GM12874 (cell line): ENCODE data around the gene ARHGEF39.
A peak's percentile ranks its signal among the peaks of the same experiment; 100 is the strongest.

Experiments used
- TF ChIP-seq, protein P1 (sequence below): IDR thresholded peaks from 2 replicates; pipeline ENCODE4 v1.5.1; 2011; ENCODE audit warnings: low read depth, mild to moderate bottlenecking, control low read depth, low read length, moderate library complexity; ENCODE audit not compliant: insufficient read depth

The ARHGEF39 gene

DNA sequence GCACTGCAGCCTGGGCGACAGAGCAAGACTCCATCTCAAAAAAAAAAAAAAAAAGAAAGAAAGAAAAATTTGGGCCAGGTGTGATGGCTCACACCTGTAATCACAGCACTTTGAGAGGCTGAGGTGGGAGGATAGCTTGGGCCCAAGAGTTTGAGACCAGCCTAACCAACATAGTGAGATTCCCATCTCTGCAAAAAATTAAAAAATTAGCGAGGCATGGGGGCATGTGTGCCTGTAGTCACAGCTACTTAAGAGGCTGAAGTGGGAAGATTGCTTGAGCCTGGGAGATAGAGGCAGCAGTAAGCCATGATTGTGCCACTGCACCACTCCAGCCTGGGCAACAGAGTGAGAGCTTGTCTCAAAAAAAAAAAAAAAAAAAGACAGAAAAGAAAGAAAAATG lies 11.4 kb downstream of the ARHGEF39 start:
- TF ChIP-seq, protein P1, sequence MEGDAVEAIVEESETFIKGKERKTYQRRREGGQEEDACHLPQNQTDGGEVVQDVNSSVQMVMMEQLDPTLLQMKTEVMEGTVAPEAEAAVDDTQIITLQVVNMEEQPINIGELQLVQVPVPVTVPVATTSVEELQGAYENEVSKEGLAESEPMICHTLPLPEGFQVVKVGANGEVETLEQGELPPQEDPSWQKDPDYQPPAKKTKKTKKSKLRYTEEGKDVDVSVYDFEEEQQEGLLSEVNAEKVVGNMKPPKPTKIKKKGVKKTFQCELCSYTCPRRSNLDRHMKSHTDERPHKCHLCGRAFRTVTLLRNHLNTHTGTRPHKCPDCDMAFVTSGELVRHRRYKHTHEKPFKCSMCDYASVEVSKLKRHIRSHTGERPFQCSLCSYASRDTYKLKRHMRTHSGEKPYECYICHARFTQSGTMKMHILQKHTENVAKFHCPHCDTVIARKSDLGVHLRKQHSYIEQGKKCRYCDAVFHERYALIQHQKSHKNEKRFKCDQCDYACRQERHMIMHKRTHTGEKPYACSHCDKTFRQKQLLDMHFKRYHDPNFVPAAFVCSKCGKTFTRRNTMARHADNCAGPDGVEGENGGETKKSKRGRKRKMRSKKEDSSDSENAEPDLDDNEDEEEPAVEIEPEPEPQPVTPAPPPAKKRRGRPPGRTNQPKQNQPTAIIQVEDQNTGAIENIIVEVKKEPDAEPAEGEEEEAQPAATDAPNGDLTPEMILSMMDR, result no peak

DNA sequence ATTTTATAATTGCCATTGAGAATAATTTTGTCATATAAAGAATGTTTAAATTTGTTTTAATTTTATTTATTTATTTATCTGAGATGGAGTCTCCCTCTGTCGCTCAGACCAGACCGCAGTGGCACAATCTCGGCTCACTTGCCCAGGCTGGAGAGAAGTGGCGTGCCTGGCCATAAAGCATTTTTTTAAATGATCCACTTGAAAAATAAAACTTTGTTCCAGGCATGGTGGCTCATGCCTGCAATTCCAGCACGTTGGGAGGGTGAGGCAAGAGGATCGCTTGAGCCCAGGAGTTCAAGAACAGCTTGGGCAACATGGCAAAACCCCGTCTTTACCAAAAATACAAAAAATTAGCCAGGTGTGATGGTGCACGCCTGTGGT lies 12.2 kb downstream of the ARHGEF39 start:
- TF ChIP-seq, protein P1, result no peak

DNA sequence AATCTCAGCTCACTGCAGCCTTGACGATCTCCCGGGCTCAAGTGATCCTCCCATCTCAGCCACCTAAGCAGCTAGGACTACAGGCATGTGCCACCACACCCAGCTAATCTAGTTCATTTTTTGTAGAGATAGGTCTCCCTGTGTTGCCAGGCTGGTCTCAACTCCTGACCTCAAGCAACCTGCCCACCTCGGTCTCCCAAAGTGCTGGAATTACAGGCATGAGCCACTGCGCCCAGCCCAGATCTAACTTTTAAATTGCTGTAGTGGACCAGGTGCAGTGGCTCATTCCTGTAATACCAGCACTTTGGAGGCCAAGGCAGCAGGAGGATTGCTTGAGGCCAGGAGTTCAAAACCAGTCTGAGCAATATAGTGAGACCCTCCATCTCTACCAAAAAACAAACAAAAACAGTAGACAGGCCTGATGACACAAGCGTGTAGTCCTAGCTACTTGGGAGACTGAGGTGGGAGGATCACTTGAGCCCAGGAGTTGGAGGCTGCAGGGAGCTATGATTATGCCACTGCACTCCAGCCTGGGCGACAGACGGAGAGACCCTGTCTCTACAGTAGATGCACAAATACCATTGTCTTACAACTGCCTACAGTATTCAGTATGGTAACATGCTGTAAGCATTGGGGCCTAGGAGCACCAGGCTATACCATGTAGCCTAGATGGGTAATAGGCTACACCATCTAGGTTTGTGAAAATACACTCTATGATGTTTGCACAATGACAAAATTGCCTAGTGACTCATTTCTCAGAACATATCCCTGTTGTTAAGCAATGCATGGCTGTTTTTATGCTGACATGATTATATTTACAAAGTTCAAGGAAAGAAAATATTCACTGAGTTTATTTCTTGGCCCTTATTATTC lies 12.8 kb downstream of the ARHGEF39 start:
- TF ChIP-seq, protein P1, result no peak

GRCh38 chr9:35650341-35651158 lies 14.4 kb downstream of the ARHGEF39 start, which contains the start of gene SIT1:
TSS of gene SIT1 (minus strand) at chr9:35650931. CDS start at chr9:35650853, 78 bp downstream.
- TF ChIP-seq, protein P1, result no peak

GRCh38 chr9:35649431-35650340 lies 15.3 kb downstream of the ARHGEF39 start:
- TF ChIP-seq, protein P1, result no peak

DNA sequence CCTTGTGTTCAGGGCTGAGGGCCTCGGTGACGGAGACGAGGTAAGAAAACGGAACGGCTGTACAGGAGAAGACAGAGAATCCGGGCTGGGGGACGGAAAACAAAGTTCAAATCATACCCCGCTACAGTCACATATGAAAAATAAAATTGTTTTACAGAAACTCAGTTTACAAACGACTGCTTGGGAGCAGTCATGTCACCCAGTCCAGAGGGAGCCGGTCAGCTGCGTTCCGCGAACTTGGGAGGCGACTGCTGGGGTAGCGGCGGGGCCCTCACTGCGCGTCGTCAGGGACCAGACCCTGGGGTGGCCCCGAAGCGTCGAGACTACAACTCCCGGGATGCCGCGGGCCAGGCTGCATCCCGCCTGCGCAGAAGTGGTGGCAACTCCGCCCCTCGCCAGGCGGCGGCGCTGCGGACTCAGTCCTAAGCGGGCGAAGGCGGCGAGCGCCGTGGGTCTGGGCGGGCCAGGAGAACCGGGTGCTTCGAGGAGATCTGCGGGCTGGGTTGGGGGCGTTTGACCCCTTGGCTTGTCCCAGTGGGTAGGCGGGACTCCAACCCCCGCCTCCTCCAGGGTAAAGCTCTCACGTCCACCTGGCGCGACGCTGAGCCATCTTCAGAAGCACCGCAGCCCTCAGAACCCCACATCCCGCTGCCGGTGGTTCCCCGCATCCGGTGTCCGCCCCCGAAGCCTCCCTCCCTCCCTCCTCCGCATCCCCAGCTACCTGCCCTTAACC lies 18.3 kb downstream of the ARHGEF39 start:
- TF ChIP-seq, protein P1, result peak; percentile 100
